NT2/D1 (cell line): ENCODE data around the gene DNM1L.
"Not testable (repeated sequence)": the region's sequence is repeated elsewhere in the genome, so short reads cannot be mapped to it uniquely, and the experiment has no call there.

Experiments
- DNase-seq: peaks from one replicate; pipeline ENCODE4 v3.0.0-alpha.2; 2011; ENCODE audit warnings: low read depth, low spot score
- H3K27me3 ChIP-seq: 2 replicates; pipeline ENCODE4 v1.6.0; 2011; ENCODE audit warnings: mild to moderate bottlenecking; ENCODE audit not compliant: insufficient read length, insufficient read depth
- H3K36me3 ChIP-seq: 2 replicates; pipeline ENCODE4 v1.6.1; 2011; ENCODE audit warnings: mild to moderate bottlenecking, low read length, mixed read lengths; ENCODE audit not compliant: insufficient read depth, insufficient read length
- H3K4me1 ChIP-seq: 2 replicates; pipeline ENCODE4 v1.5.1; 2011; ENCODE audit not compliant: insufficient read depth, insufficient read length
- H3K4me3 ChIP-seq: 2 replicates; pipeline ENCODE4 v1.5.1; 2011; ENCODE audit warnings: low read depth; ENCODE audit not compliant: insufficient read length
- H3K9ac ChIP-seq: 2 replicates; pipeline ENCODE4 v1.6.0; 2011; ENCODE audit warnings: low read depth; ENCODE audit not compliant: insufficient read length
- H3K9me3 ChIP-seq: 2 replicates; pipeline ENCODE4 v1.5.1; 2011; ENCODE audit warnings: mild to moderate bottlenecking, low read length; ENCODE audit not compliant: insufficient read depth
- SUZ12 ChIP-seq: IDR thresholded peaks from 2 replicates; pipeline ENCODE4 v1.6.1; 2011; ENCODE audit not compliant: insufficient read length, insufficient read depth; ENCODE audit errors: extremely low read depth
- YY1 ChIP-seq: IDR thresholded peaks from 2 replicates; pipeline ENCODE4 v1.6.1; 2011; ENCODE audit not compliant: insufficient read length, insufficient read depth
- ZNF274 ChIP-seq: IDR thresholded peaks from 2 replicates; pipeline ENCODE4 v1.6.1; 2011; ENCODE audit warnings: mild to moderate bottlenecking, low read depth, low read length

DNM1L gene

GRCh38 chr12:32714772-32715171 is 35.7 kb downstream of the DNM1L start:
- Histone ChIP-seq H3K9me3 (no peaks in the 10 kb centered on the region), H3K27me3 (no peaks in the 10 kb centered on the region), H3K9ac (no peak overlapping the region), H3K4me3 (no peak overlapping the region), H3K4me1 (no peaks in the 10 kb centered on the region), H3K36me3 (peaks cover 74% of the 10 kb centered on the region)
- DNase-seq, result no peak
- TF ChIP-seq SUZ12 (no peak), YY1 (no peak), ZNF274 (no peak)

- peaks cover 71% of the 10 kb centered on the region for H3K36me3 ChIP-seq
- no peak overlapping the region for H3K9ac ChIP-seq
- DNase-seq, result no peak
- H3K9me3 ChIP-seq, result no peaks in the 10 kb centered on the region
- H3K27me3 ChIP-seq, result no peaks in the 10 kb centered on the region
- H3K4me1 ChIP-seq, result no peaks in the 10 kb centered on the region
- TF ChIP-seq SUZ12 (no peak), YY1 (no peak), ZNF274 (no peak)
- no peak overlapping the region for H3K4me3 ChIP-seq
Measured at GRCh38 chr12:32718926-32719325, 39.8 kb downstream of the DNM1L start.

GRCh38 chr12:32725308-32725707 is 46.2 kb downstream of the DNM1L start:
- H3K9me3 ChIP-seq, H3K27me3 ChIP-seq, H3K4me3 ChIP-seq, DNase-seq, H3K4me1 ChIP-seq, H3K9ac ChIP-seq: not testable (repeated sequence)
- H3K36me3 ChIP-seq, result peaks cover 79% of the 10 kb centered on the region

- peaks cover 83% of the 10 kb centered on the region for H3K36me3 ChIP-seq
- no peaks in the 10 kb centered on the region for H3K27me3 ChIP-seq
- no peaks in the 10 kb centered on the region for H3K9me3 ChIP-seq
- H3K9ac ChIP-seq, result no peak overlapping the region
- no peaks in the 10 kb centered on the region for H3K4me1 ChIP-seq
- DNase-seq, result no peak
- H3K4me3 ChIP-seq, result no peak overlapping the region
- TF ChIP-seq SUZ12 (no peak), YY1 (no peak), ZNF274 (no peak)
Measured at GRCh38 chr12:32726286-32726685, 47.2 kb downstream of the DNM1L start.

GRCh38 chr12:32727237-32727636 is 48.1 kb downstream of the DNM1L start:
- Histone ChIP-seq H3K4me1 (no peaks in the 10 kb centered on the region), H3K9me3 (no peaks in the 10 kb centered on the region), H3K9ac (no peak overlapping the region), H3K36me3 (peaks cover 83% of the 10 kb centered on the region), H3K27me3 (no peaks in the 10 kb centered on the region), H3K4me3 (no peak overlapping the region)
- DNase-seq, result no peak
- TF ChIP-seq ZNF274 (no peak), SUZ12 (no peak), YY1 (no peak)

- H3K9me3 ChIP-seq, result no peaks in the 10 kb centered on the region
- no peak for DNase-seq
- H3K4me1 ChIP-seq, result peaks cover 3% of the 10 kb centered on the region
- H3K4me3 ChIP-seq, result no peak overlapping the region
- no peaks in the 10 kb centered on the region for H3K27me3 ChIP-seq
- no peak overlapping the region for H3K9ac ChIP-seq
- no peak for TF ChIP-seq ZNF274
- TF ChIP-seq SUZ12, result no peak
- no peak for TF ChIP-seq YY1
- peaks cover 93% of the 10 kb centered on the region for H3K36me3 ChIP-seq
Measured at GRCh38 chr12:32734952-32735351, 55.9 kb downstream of the DNM1L start.

- H3K9me3 ChIP-seq, result no peaks in the 10 kb centered on the region
- TF ChIP-seq SUZ12 (no peak), ZNF274 (no peak), YY1 (no peak)
- H3K9ac ChIP-seq, result no peak overlapping the region
- no peak overlapping the region for H3K4me3 ChIP-seq
- peaks cover 93% of the 10 kb centered on the region for H3K36me3 ChIP-seq
- DNase-seq, result no peak
- H3K27me3 ChIP-seq, result no peaks in the 10 kb centered on the region
- H3K4me1 ChIP-seq, result peaks cover 3% of the 10 kb centered on the region
Measured at GRCh38 chr12:32736445-32736844, 57.3 kb downstream of the DNM1L start.

GRCh38 chr12:32737715-32738114 is 58.6 kb downstream of the DNM1L start:
- TF ChIP-seq ZNF274 (no peak), SUZ12 (no peak), YY1 (no peak)
- DNase-seq, result no peak
- peaks cover 3% of the 10 kb centered on the region for H3K4me1 ChIP-seq
- H3K9ac ChIP-seq, result no peak overlapping the region
- H3K9me3 ChIP-seq, result no peaks in the 10 kb centered on the region
- peaks cover 93% of the 10 kb centered on the region for H3K36me3 ChIP-seq
- no peaks in the 10 kb centered on the region for H3K27me3 ChIP-seq
- H3K4me3 ChIP-seq, result no peak overlapping the region
